NCI-H2171 treated with DMSO at 0.1 percent for 48 hours (cell line): Measurements from ENCODE around the gene ZMYM4.
"Not testable (repeated sequence)": the region's sequence is repeated elsewhere in the genome, so short reads cannot be mapped to it uniquely, and the experiment has no call there.

ENCODE experiments used
- DNase-seq: peaks from one replicate; lab custom pipeline; 2025; lab: John Stamatoyannopoulos, UW

ZMYM4 gene

GRCh38 chr1:35454176-35454575 is 185.7 kb downstream of the ZMYM4 start:
- DNase-seq = no peak

GRCh38 chr1:35454616-35455015 is 186.1 kb downstream of the ZMYM4 start:
- no peak for DNase-seq

GRCh38 chr1:35460796-35461195 is 192.3 kb downstream of the ZMYM4 start:
- no peak for DNase-seq

- DNase-seq = no peak
Measured at GRCh38 chr1:35461966-35462651, 193.6 kb downstream of the ZMYM4 start.

- no peak for DNase-seq
Measured at GRCh38 chr1:35463232-35463631, 194.7 kb downstream of the ZMYM4 start.

GRCh38 chr1:35463749-35464148 is 195.2 kb downstream of the ZMYM4 start:
- not testable (repeated sequence) for DNase-seq

GRCh38 chr1:35466120-35466519 is 197.6 kb downstream of the ZMYM4 start:
- no peak for DNase-seq

GRCh38 chr1:35470977-35471613 is 202.6 kb downstream of the ZMYM4 start:
- DNase-seq = no peak
